Kidney (tissue), 14 donors: ENCODE measurements around the gene FAM124B. TPM values are rescaled to one million over a fixed set of nuclear protein-coding genes. Genes with fewer than 3 reads are reported as not detected.

ENCODE experiments used
- DNase-seq, 5 donors: peaks; one replicate each; pipeline ENCODE4 v3.0.0-alpha.2; 2013 to 2020
- FAIRE-seq: peaks from 2 replicates; lab custom pipeline; 2012; peaks lifted over from hg19 to GRCh38; lab: Jason Lieb, UNC
- H3K27ac ChIP-seq, 2 donors: one replicate each; pipeline ENCODE4 v1.7.0; 2013; ENCODE audit warnings: low read depth in 2 of 2, low read length in 2 of 2, inconsistent platforms in 1 of 2
- H3K27me3 ChIP-seq: one replicate; pipeline ENCODE4 v1.7.1; 2013; ENCODE audit warnings: low read length, inconsistent platforms; ENCODE audit not compliant: control insufficient read depth, insufficient read depth
- H3K36me3 ChIP-seq, 3 donors: one replicate each; pipeline versions ENCODE4 v1.7.0 to v1.7.1; 2013; ENCODE audit warnings: low read length in 3 of 3, control low read depth in 1 of 3, inconsistent platforms in 1 of 3; ENCODE audit not compliant: insufficient read depth in 3 of 3, control insufficient read depth in 2 of 3
- H3K4me1 ChIP-seq, 3 donors: one replicate each; pipeline versions ENCODE4 v1.7.0 to v1.7.1; 2013; ENCODE audit warnings: low read length in 3 of 3, inconsistent platforms in 1 of 3, low read depth in 1 of 3; ENCODE audit not compliant: control insufficient read depth in 2 of 3, insufficient read depth in 2 of 3
- H3K4me3 ChIP-seq, 3 donors: one replicate each; pipeline versions ENCODE4 v1.7.0 to v1.8.1; 2013; ENCODE audit warnings: low read length in 3 of 3, control low read depth in 1 of 3, inconsistent platforms in 1 of 3
- H3K9ac ChIP-seq, 3 donors: one replicate each; pipeline versions ENCODE4 v1.7.0 to v1.7.1; 2013; ENCODE audit warnings: low read length in 3 of 3, control low read depth in 1 of 3, inconsistent platforms in 1 of 3
- H3K9me3 ChIP-seq, 3 donors: one replicate each; pipeline versions ENCODE4 v1.7.0 to v1.7.1; 2013; ENCODE audit warnings: low read length in 3 of 3, control low read depth in 1 of 3, inconsistent platforms in 1 of 3; ENCODE audit not compliant: control insufficient read depth in 2 of 3, insufficient read depth in 1 of 3
- intact Hi-C: fragments of 100-400 bp; cut with DNase I; formaldehyde crosslinking; loops from one replicate; pipeline ENCODE4 v1.11.1; 2022
- polyA plus RNA-seq: library from polyadenylated mRNA; stranded (reverse); fragments of 350-450 nt; fragmentation: Illumina TruSeq; extraction: RNeasy Lipid Tissue Mini Kit (QIAGEN cat#74804); gene quantifications from one replicate; pipeline ENCODE4 v1.2.3, GENCODE V29; 2014; ENCODE audit warnings: low read depth, low replicate concordance; ENCODE audit not compliant: insufficient read depth
- total RNA-seq: library from RNA; stranded (reverse); fragmentation: NEBNext Ultra II Directional; extraction: Animal tissue kit (Norgen Biotek cat#: 25700); gene quantifications from one replicate; pipeline ENCODE4 v1.2.1, GENCODE V29; 2021
- TF ChIP-seq, protein P1 (sequence below): IDR thresholded peaks from 3 replicates; pipeline ENCODE4 v1.5.1; 2012; ENCODE audit warnings: mild to moderate bottlenecking, moderate library complexity, borderline replicate concordance; ENCODE audit not compliant: insufficient read depth; ENCODE audit errors: extremely low read depth
- donor health status: control.
- donor health status: control.
- donor health status: control.
- donor health status: control.
- donor health status: control.
- donor health status: DM: yes; HTN: yes; CAD: no.
- donor health status: Normal renal cell carcinoma (clear cell type).

FAM124B gene
- total and polyA plus RNA-seq, 2 donors from 2014 or later, result 0.90 to 2.0 TPM

DNA sequence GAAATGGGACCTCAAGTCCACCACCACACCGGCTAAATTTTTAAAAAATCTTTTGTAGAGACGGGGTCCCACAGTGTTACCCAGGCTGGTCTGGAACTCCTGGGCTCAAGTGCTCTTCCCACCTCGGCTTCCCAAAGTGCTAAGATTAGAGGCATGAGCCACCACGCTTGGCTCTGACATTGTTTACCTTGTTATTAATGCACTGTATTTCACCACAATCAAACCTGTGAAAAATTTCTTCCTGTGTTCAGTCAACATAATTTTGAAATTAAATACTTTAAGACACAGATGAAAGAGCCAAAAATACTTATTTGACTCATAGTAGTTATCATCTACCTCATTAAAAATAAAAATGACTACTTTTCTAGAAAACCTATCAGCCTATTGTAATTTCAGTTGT lies 16.0 kb upstream of the FAM124B start:
- no peak overlapping the region for H3K9ac ChIP-seq
- no peaks in the 10 kb centered on the region for H3K27me3 ChIP-seq
- H3K27ac ChIP-seq, result no peak overlapping the region
- H3K4me1 ChIP-seq, result no peaks in the 10 kb centered on the region
- H3K36me3 ChIP-seq, result no peaks in the 10 kb centered on the region
- H3K4me3 ChIP-seq, result no peak overlapping the region
- FAIRE-seq, result no peak
- intact Hi-C loops, result no loop called here
- TF ChIP-seq, protein P1, sequence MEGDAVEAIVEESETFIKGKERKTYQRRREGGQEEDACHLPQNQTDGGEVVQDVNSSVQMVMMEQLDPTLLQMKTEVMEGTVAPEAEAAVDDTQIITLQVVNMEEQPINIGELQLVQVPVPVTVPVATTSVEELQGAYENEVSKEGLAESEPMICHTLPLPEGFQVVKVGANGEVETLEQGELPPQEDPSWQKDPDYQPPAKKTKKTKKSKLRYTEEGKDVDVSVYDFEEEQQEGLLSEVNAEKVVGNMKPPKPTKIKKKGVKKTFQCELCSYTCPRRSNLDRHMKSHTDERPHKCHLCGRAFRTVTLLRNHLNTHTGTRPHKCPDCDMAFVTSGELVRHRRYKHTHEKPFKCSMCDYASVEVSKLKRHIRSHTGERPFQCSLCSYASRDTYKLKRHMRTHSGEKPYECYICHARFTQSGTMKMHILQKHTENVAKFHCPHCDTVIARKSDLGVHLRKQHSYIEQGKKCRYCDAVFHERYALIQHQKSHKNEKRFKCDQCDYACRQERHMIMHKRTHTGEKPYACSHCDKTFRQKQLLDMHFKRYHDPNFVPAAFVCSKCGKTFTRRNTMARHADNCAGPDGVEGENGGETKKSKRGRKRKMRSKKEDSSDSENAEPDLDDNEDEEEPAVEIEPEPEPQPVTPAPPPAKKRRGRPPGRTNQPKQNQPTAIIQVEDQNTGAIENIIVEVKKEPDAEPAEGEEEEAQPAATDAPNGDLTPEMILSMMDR, result no peak
- no peaks in the 10 kb centered on the region for H3K9me3 ChIP-seq
- DNase-seq, result no peak

GRCh38 chr2:224417361-224417729 lies 15.4 kb upstream of the FAM124B start:
- TF ChIP-seq, protein P1, result no peak
- H3K9me3 ChIP-seq, result no peaks in the 10 kb centered on the region
- intact Hi-C loops, result no loop called here
- H3K27me3 ChIP-seq, result no peaks in the 10 kb centered on the region
- no peak overlapping the region for H3K27ac ChIP-seq
- FAIRE-seq, result no peak
- H3K4me3 ChIP-seq, result no peak overlapping the region
- H3K36me3 ChIP-seq, result no peaks in the 10 kb centered on the region
- no peak for DNase-seq
- peaks cover 0 to 5% (median 3%) of the 10 kb centered on the region in 3 donors for H3K4me1 ChIP-seq
- H3K9ac ChIP-seq, result no peak overlapping the region

GRCh38 chr2:224416656-224417360 lies 14.9 kb upstream of the FAM124B start:
- no peaks in the 10 kb centered on the region for H3K27me3 ChIP-seq
- no peaks in the 10 kb centered on the region for H3K36me3 ChIP-seq
- no peak overlapping the region for H3K4me3 ChIP-seq
- TF ChIP-seq, protein P1, result no peak
- intact Hi-C loops, result no loop called here
- no peak overlapping the region for H3K27ac ChIP-seq
- no peaks in the 10 kb centered on the region for H3K9me3 ChIP-seq
- FAIRE-seq (no peak), DNase-seq (no peak)
- H3K9ac ChIP-seq, result no peak overlapping the region
- peaks cover 0 to 6% (median 3%) of the 10 kb centered on the region in 3 donors for H3K4me1 ChIP-seq
